ENCODE results near the gene DAPL1.

GRCh38 chr2:158797963-158798700 lies 3.0 kb downstream of the DAPL1 start:
- TF ChIP-seq CTCF (conservative IDR thresholded peaks at IDR 0.05; ENCODE audit: low read length) (no peak), EZH2phosphoT487 (IDR thresholded peaks at IDR 0.05; ENCODE audit: borderline replicate concordance, low read depth, low read length) (no peak)
